Lung (tissue), 12 donors: ENCODE data around the gene GPR153. TPM values are rescaled to one million over a fixed set of nuclear protein-coding genes. Genes with fewer than 3 reads are reported as not detected.

Experiments
- ATAC-seq: fragments of 200-7000 bp; cut with Tn5 transposase; one replicate; pipeline ENCODE4 v1.9.1; 2020; ENCODE audit warnings: moderate number of reproducible peaks; ENCODE audit not compliant: insufficient read depth, low FRiP score
- DNase-seq, 3 donors: peaks; one replicate each; pipeline ENCODE4 v3.0.0-alpha.2; 2013 to 2017
- H3K27ac ChIP-seq, 2 donors: one replicate each; pipeline ENCODE4 v1.5.1; 2013; ENCODE audit warnings: mild to moderate bottlenecking in 2 of 2, moderate library complexity in 2 of 2, control low read depth in 1 of 2, inconsistent platforms in 1 of 2, low read depth in 1 of 2, low read length in 1 of 2
- H3K27me3 ChIP-seq, 3 donors: one replicate each; pipeline ENCODE4 v1.5.1; 2013; ENCODE audit warnings: low read length in 2 of 3; ENCODE audit not compliant: control insufficient read depth in 3 of 3, insufficient read depth in 3 of 3
- H3K36me3 ChIP-seq, 4 donors: one replicate each; pipeline ENCODE4 v1.5.1; 2013; ENCODE audit warnings: low read length in 4 of 4, mild to moderate bottlenecking in 1 of 4, moderate library complexity in 1 of 4; ENCODE audit not compliant: control insufficient read depth in 4 of 4, insufficient read depth in 4 of 4
- H3K4me1 ChIP-seq, 5 donors: one replicate each; pipeline ENCODE4 v1.5.1; 2013; ENCODE audit warnings: low read length in 5 of 5, mild to moderate bottlenecking in 2 of 5, moderate library complexity in 1 of 5; ENCODE audit not compliant: control insufficient read depth in 5 of 5, insufficient read depth in 5 of 5
- H3K4me3 ChIP-seq: one replicate; pipeline ENCODE4 v1.5.1; 2013; ENCODE audit warnings: mild to moderate bottlenecking, control low read depth, moderate library complexity
- H3K9ac ChIP-seq, 2 donors: one replicate each; pipeline ENCODE4 v1.5.1; 2013; ENCODE audit warnings: low read length in 2 of 2, control low read depth in 1 of 2; ENCODE audit not compliant: insufficient read depth in 1 of 2
- H3K9me3 ChIP-seq, 4 donors: one replicate each; pipeline ENCODE4 v1.5.1; 2013; ENCODE audit warnings: low read length in 3 of 4, mild to moderate bottlenecking in 1 of 4, moderate library complexity in 1 of 4; ENCODE audit not compliant: control insufficient read depth in 4 of 4, insufficient read depth in 3 of 4
- CTCF ChIP-seq: IDR thresholded peaks from 2 replicates; pipeline ENCODE4 v1.5.1; 2012; ENCODE audit warnings: mild to moderate bottlenecking; ENCODE audit errors: control extremely low read depth, extremely low read depth
- whole genome bisulfite sequencing, 2 donors: extraction: QIAGEN DNeasy Blood & Tissue Kit; methylation state at CpG; one replicate each; pipeline ENCODE4 v1.1.7; 2013; 5-methylcytosine and 5-hydroxymethylcytosine counted together
- polyA plus RNA-seq, 2 donors: library from polyadenylated mRNA; stranded (reverse); fragments of 200-250 nt; gene quantifications; one replicate each; pipeline ENCODE4 v1.2.1, GENCODE V29; 2013
- total RNA-seq, 2 donors: library from RNA; depleted of rRNA in 1 of 2; stranded (reverse); fragments of >200 nt in 1 of 2; gene quantifications; one replicate each; pipeline ENCODE4 v1.2.1, GENCODE V29; 2014 to 2021
- donor health status: control.
- donor health status: control.
- donor health status: Bipolar disorder and iron deficiency.
- donor health status: healthy.
- donor health status: DM: yes; HTN: yes; CAD: no.

Gene GPR153
- total and polyA plus RNA-seq, 4 donors: 3.2 to 17.0 (median 6.2) TPM

GRCh38 chr1:6302568-6302967 is 41.7 kb upstream of the GPR153 start:
- no peaks in the 10 kb centered on the region for H3K4me1 ChIP-seq
- H3K9ac ChIP-seq: no peak overlapping the region
- ATAC-seq: no peak
- H3K27me3 ChIP-seq: no peaks in the 10 kb centered on the region
- WGBS, 2 donors: 86 to 90% methylated on average over 7 of the region's 7 CpGs
- TF ChIP-seq CTCF: no peak
- DNase-seq: no peak
- no peak overlapping the region for H3K27ac ChIP-seq
- no peaks in the 10 kb centered on the region for H3K36me3 ChIP-seq
- H3K4me3 ChIP-seq: no peak overlapping the region
- H3K9me3 ChIP-seq: no peaks in the 10 kb centered on the region

- no peaks in the 10 kb centered on the region for H3K27me3 ChIP-seq
- no peaks in the 10 kb centered on the region for H3K36me3 ChIP-seq
- ATAC-seq: no peak
- DNase-seq: no peak
- WGBS, 2 donors: 90 to 94% methylated on average over 8 of the region's 8 CpGs
- no peak for TF ChIP-seq CTCF
- no peak overlapping the region for H3K27ac ChIP-seq
- H3K4me1 ChIP-seq: no peaks in the 10 kb centered on the region
- H3K9ac ChIP-seq: no peak overlapping the region
- H3K9me3 ChIP-seq: no peaks in the 10 kb centered on the region
- H3K4me3 ChIP-seq: no peak overlapping the region
These were observed 40.6 kb upstream of the GPR153 start for GRCh38 chr1:6301526-6301925.

GRCh38 chr1:6300342-6301048 is 39.6 kb upstream of the GPR153 start:
- no peak for DNase-seq
- no peak for ATAC-seq
- no peak for TF ChIP-seq CTCF
- no peak overlapping the region for H3K27ac ChIP-seq
- H3K9ac ChIP-seq: no peak overlapping the region
- H3K36me3 ChIP-seq: no peaks in the 10 kb centered on the region
- H3K27me3 ChIP-seq: no peaks in the 10 kb centered on the region
- no peaks in the 10 kb centered on the region for H3K4me1 ChIP-seq
- no peaks in the 10 kb centered on the region for H3K9me3 ChIP-seq
- WGBS, 2 donors: 90 to 94% methylated on average over 32 of the region's 32 CpGs
- H3K4me3 ChIP-seq: no peak overlapping the region
